Measurements from ENCODE around the gene XAF1.
A peak's percentile ranks its signal among the peaks of the same experiment; 100 is the strongest.

Gene XAF1, protein sequence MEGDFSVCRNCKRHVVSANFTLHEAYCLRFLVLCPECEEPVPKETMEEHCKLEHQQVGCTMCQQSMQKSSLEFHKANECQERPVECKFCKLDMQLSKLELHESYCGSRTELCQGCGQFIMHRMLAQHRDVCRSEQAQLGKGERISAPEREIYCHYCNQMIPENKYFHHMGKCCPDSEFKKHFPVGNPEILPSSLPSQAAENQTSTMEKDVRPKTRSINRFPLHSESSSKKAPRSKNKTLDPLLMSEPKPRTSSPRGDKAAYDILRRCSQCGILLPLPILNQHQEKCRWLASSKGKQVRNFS

DNA sequence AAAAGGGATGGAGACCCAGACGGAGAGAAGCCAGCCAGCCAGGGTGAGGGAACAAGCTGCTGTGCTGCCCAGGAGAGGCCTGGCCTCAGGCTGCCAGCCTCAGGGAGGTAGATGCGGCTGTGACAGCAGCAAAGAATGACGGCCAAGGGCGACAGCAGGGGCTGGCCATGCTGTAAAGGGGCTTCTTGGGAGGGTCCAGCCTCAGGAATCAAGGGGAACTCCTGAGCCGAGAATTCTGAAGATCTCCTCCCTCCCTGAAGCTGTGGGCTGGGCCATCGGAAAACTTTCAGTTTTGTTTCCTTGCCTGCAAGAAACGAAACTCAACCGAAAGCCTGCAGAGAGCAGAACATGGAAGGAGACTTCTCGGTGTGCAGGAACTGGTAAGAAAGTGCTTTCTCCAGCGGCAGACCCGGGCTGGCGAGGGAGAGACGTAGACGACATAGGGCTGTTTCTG is at the start of gene XAF1:
Gene XAF1, plus strand, starts transcription at position 316 of the 454 bp plus-strand sequence. Its CDS starts 33 bp downstream, at position 349.
- H3K9ac ChIP-seq = peak within 1 kb of the TSS; percentile 86

DNA sequence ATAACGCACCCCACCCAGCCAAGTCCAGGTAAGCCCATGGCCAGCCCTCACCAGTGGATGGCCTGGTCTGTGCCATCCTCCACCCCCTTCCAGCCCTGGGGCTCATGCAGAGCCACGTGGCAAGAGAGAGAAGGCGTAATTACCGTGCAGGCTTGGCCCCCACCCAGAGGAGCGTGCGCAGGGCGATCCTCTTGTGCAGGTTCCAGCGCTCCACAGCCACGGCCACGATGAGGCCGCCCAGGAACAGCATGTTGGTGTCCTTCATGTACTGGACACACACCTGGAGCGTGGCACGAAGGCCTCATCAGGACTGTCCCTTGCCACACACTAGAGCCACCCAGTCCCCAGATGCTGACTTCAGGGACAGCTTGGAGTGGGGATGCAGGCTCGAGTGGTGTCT is 49.3 kb upstream of the XAF1 start:
- 0 out of 2 replicates have a peak, but pooled peaks cover 6% of the 10 kb centered on the region for H3K4me1 ChIP-seq
- no peak for TF ChIP-seq Cebpa-rat (IDR thresholded peaks at IDR 0.05)
- H3K9ac ChIP-seq = no peak overlapping the region
- H3K9me3 ChIP-seq = no peaks in the 10 kb centered on the region
- H3K36me3 ChIP-seq = no peaks in the 10 kb centered on the region
- H4K20me1 ChIP-seq = no peaks in the 10 kb centered on the region
- no peak overlapping the region for H3K4me3 ChIP-seq
- no peaks in the 10 kb centered on the region for H3K27me3 ChIP-seq
- H3K27ac ChIP-seq = no peak overlapping the region
- no peak overlapping the region for H3K4me2 ChIP-seq

More for the DNA sequence above, at the start of gene XAF1:
- no peak for TF ChIP-seq Cebpa-rat (IDR thresholded peaks at IDR 0.05)
- Histone ChIP-seq H3K27ac (peak within 1 kb of the TSS; percentile 82), H4K20me1 (no peaks in the 10 kb centered on the region), H3K4me2 (peak within 1 kb of the TSS; percentile 93), H3K36me3 (peaks cover 31% of the 10 kb centered on the region), H3K9me3 (no peaks in the 10 kb centered on the region), H3K4me3 (peak within 1 kb of the TSS; percentile 74), H3K4me1 (peaks cover 54% of the 10 kb centered on the region), H3K27me3 (no peaks in the 10 kb centered on the region)

DNA sequence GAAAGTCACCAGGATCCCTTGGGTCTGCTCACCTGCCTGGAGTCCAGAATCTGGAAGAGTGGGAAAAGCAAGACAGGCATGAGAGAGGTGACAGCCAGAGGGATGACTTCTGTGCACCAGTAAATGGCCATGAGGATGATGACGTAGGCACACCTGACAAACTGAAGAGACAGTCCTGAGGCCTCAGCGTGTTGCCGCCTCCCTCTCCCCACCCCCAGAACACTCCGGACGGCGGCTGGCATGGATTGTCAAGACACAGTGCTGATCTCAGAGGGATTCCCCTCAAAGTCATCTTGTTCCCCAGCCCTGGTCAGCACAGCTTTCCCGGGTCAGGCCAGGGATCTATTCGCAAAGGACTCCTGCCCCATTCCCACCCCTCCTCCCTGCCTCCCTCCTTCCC is 48.9 kb upstream of the XAF1 start:
- TF ChIP-seq Cebpa-rat (IDR thresholded peaks at IDR 0.05) = no peak
- Histone ChIP-seq H3K9ac (no peak overlapping the region), H3K36me3 (no peaks in the 10 kb centered on the region), H4K20me1 (no peaks in the 10 kb centered on the region), H3K27ac (no peak overlapping the region), H3K9me3 (no peaks in the 10 kb centered on the region), H3K27me3 (peaks cover 4% of the 10 kb centered on the region), H3K4me3 (no peak overlapping the region), H3K4me1 (peaks cover 7% of the 10 kb centered on the region), H3K4me2 (no peak overlapping the region)

DNA sequence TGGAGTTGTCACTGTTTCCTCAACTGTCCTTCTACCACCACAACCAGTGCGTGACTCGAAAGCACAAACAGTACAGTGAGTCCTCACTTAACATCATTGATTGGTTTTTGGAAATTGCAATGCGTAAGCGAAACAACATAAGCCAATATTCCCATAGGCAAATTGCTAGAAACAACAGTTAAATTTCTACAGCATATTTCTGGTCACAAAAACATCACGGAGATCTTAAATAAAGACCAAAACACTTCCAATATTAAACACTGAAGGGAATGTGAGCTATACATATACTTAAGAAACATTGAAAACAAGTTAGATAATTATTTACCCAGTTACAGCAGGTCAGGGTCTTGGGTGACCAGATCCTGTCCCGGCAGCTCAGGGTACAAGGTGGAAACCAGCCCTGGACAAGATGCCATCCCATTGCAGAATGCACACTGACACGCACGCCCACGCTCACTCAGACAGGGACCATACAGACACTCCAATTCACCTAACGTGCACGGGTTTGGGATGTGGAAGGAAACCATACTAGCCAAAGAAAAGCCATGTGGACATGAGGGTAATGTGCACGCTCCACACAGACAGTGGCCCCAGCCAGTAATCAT is 47.4 kb upstream of the XAF1 start:
- H3K4me1 ChIP-seq = peaks cover 19% of the 10 kb centered on the region
- H3K4me2 ChIP-seq = no peak overlapping the region
- H3K36me3 ChIP-seq = no peaks in the 10 kb centered on the region
- H3K9me3 ChIP-seq = no peaks in the 10 kb centered on the region
- no peak for TF ChIP-seq Cebpa-rat (IDR thresholded peaks at IDR 0.05)
- peaks cover 6% of the 10 kb centered on the region; the same call in 1 of the 2 replicates for H4K20me1 ChIP-seq
- H3K4me3 ChIP-seq = no peak overlapping the region
- H3K27ac ChIP-seq = no peak overlapping the region
- H3K9ac ChIP-seq = no peak overlapping the region
- H3K27me3 ChIP-seq = peaks cover 19% of the 10 kb centered on the region

DNA sequence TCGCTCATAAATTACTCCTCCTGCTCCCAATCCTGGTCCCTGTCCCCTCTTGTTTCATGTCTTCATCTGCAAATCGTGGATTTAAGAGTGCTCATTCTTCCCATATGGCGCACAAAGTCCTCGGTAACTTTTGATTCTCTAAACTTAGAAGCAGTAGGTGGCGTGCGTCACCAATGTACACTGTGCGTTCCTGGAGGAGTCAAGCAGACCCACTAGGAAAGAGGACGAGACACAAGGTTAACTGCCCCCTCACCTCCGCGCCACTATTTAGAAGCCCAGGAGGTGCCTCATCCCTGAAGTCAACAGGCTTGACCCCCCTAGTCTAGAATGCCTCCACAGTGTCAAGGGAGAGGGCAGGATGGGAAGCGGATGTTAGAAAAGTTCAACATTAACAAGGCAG is 45.5 kb upstream of the XAF1 start:
- Histone ChIP-seq H3K27me3 (peaks cover 29% of the 10 kb centered on the region), H4K20me1 (peaks cover 6% of the 10 kb centered on the region; the same call in 1 of the 2 replicates), H3K4me1 (peaks cover 21% of the 10 kb centered on the region), H3K9ac (no peak overlapping the region), H3K27ac (no peak overlapping the region), H3K4me3 (no peak overlapping the region), H3K4me2 (no peak overlapping the region), H3K9me3 (peaks cover 8% of the 10 kb centered on the region; the same call in 1 of the 2 replicates), H3K36me3 (no peaks in the 10 kb centered on the region)
- TF ChIP-seq Cebpa-rat (IDR thresholded peaks at IDR 0.05) = no peak

DNA sequence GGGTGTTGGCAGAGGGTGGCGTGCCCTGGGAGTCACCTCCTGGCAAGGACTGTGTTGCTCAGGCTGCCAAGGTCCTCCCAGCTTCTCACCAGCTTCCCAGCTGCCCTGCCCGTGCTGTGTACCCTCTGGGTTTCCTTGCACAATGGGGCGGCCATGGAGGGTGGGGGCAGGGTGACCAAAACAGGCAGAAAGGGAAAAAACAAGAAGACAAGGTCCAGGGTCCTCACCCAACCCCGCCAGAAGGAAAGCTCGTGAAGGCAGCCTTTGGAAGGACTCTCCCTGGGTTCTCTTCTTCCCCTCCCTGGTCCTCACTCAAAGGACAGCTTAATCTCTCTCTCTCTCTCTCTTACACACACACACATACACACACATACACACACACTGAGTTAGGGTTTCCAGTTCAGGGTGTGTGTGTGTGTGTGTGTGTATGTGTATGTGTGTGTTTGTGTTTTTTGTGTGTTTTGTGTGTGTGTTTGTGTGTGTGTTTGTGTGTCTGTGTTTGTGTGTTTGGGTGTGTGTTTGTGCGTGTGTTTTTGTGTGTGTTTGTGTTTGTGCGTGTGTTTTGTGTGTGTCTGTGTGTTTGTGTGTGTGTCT is 44.7 kb upstream of the XAF1 start:
- no peak overlapping the region for H3K4me2 ChIP-seq
- H3K4me3 ChIP-seq = no peak overlapping the region
- no peak overlapping the region for H3K9ac ChIP-seq
- no peaks in the 10 kb centered on the region for H3K36me3 ChIP-seq
- H3K27ac ChIP-seq = no peak overlapping the region
- H4K20me1 ChIP-seq = peaks cover 6% of the 10 kb centered on the region; the same call in 1 of the 2 replicates
- peaks cover 8% of the 10 kb centered on the region; the same call in 1 of the 2 replicates for H3K9me3 ChIP-seq
- no peak for TF ChIP-seq Cebpa-rat (IDR thresholded peaks at IDR 0.05)
- H3K27me3 ChIP-seq = peaks cover 29% of the 10 kb centered on the region
- H3K4me1 ChIP-seq = peaks cover 21% of the 10 kb centered on the region

DNA sequence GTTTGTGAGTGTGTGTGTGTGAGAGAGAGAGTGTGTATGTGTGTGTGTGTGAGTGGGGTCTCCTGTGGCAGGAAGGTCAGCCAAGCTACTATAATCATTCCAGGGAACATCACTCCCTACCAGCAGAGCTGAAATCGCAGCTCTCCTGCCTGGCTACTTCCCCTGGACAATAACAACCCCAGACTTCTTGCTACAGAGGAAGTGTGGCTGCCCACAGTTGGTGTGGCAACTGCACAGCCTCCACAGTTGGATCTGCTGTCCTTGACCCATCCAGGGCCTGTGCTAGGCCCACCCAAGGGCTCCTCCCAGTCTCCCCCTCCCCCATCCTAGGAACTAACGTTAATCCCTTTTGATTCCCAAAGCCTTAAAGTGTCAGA is 44.2 kb upstream of the XAF1 start:
- peaks cover 21% of the 10 kb centered on the region for H3K4me1 ChIP-seq
- peaks cover 6% of the 10 kb centered on the region; the same call in 1 of the 2 replicates for H4K20me1 ChIP-seq
- no peak overlapping the region for H3K4me3 ChIP-seq
- no peak overlapping the region for H3K27ac ChIP-seq
- no peak overlapping the region for H3K9ac ChIP-seq
- H3K27me3 ChIP-seq = peaks cover 29% of the 10 kb centered on the region
- H3K9me3 ChIP-seq = peaks cover 8% of the 10 kb centered on the region; the same call in 1 of the 2 replicates
- TF ChIP-seq Cebpa-rat (IDR thresholded peaks at IDR 0.05) = no peak
- H3K4me2 ChIP-seq = peak overlapping the region; percentile 79
- H3K36me3 ChIP-seq = no peaks in the 10 kb centered on the region

DNA sequence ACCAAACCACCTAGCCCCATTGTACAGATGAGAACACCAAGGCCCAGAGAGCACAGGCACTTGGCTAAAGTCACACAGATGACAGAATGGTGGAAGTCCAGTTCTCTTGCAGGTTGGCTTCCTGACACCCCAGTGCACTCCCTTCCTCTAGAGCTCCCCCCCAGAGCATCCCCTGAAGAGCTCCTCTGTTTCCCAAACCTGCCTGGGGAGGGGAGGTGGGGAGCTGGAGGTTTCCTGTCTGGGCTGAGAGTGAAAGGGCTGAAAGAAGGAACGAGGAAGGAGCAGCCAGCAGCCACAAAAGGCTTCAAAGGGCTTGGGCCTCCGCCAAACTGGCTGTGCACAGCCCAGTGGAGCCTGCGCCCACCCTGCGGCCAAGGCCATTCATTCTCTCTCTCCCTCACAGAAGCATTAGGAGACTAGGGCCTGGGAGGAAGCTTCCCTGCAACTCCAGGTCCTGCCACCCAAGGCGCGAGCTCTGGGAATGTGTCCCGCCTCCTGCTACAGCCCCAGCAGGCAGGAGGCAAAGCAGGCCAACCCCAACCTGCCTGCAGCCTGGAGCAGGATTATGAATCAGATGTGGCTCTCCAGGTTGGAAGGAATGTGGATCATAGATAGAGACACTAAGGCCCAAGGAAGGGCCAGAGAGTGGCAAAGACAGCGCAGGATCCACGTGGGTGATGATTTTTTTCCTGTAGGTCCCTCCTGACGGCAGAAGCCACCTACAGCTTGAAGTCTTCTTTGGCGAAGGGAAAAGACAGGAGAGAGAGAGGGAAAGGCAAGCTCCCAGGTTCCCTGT is 43.6 kb upstream of the XAF1 start:
- H3K9ac ChIP-seq = no peak overlapping the region
- H3K4me1 ChIP-seq = peaks cover 21% of the 10 kb centered on the region
- H3K4me2 ChIP-seq = peak overlapping the region; percentile 79
- peaks cover 8% of the 10 kb centered on the region; the same call in 1 of the 2 replicates for H3K9me3 ChIP-seq
- peaks cover 6% of the 10 kb centered on the region; the same call in 1 of the 2 replicates for H4K20me1 ChIP-seq
- peak overlapping the region; percentile 57; the same call in 1 of the 2 replicates for H3K4me3 ChIP-seq
- no peak overlapping the region for H3K27ac ChIP-seq
- H3K27me3 ChIP-seq = peaks cover 29% of the 10 kb centered on the region
- TF ChIP-seq Cebpa-rat (IDR thresholded peaks at IDR 0.05) = no peak
- H3K36me3 ChIP-seq = no peaks in the 10 kb centered on the region

DNA sequence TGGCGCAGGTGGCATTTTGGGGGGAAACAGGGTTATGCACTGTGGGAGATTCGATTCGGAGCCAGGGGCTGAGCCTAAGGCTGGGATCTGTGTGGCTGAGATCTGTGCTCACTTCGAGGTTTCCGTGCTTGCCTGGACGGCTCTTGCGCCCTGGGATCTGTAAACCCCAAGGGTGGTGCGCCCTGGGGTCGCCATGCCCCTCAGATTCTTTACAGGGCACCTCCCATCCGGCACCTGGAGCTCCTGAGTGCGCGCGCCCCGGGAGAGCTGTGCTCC is 43.1 kb upstream of the XAF1 start:
- Histone ChIP-seq H4K20me1 (peaks cover 6% of the 10 kb centered on the region; the same call in 1 of the 2 replicates), H3K4me1 (peaks cover 21% of the 10 kb centered on the region), H3K27ac (no peak overlapping the region), H3K4me2 (peak overlapping the region; percentile 79), H3K9me3 (peaks cover 10% of the 10 kb centered on the region), H3K27me3 (peaks cover 29% of the 10 kb centered on the region), H3K36me3 (no peaks in the 10 kb centered on the region), H3K4me3 (peak overlapping the region; percentile 57), H3K9ac (no peak overlapping the region)
- no peak for TF ChIP-seq Cebpa-rat (IDR thresholded peaks at IDR 0.05)

Data from BLaER1 (cell line).